Gastrocnemius medialis (tissue), 4 donors: ENCODE data around the gene GREB1L. TPM values are rescaled to one million over a fixed set of nuclear protein-coding genes. Genes with fewer than 3 reads are reported as not detected.
A peak's percentile ranks its signal among the peaks of the same experiment; 100 is the strongest.

Experiments used
- ATAC-seq, 2 donors: fragments of 150-250 bp; one replicate each; pipeline ENCODE4 v1.9.1; 2016
- DNase-seq, 2 donors: peaks; one replicate each; pipeline ENCODE4 v3.0.0-alpha.2; 2019
- H3K27ac ChIP-seq, 4 donors: fragments of 200-600 bp; sonication (generic); 1 replicate in 1 of 4; 2 replicates in 3 of 4; pipeline ENCODE4 v1.5.1; 2016 to 2018; ENCODE audit warnings: mild to moderate bottlenecking in 2 of 4, moderate library complexity in 1 of 4
- H3K27me3 ChIP-seq, 3 donors: fragments of 200-600 bp; sonication (generic) in 2 of 3; 1 replicate in 1 of 3; 2 replicates in 2 of 3; pipeline versions ENCODE4 v1.5.1 to v1.6.0; 2016 to 2019; ENCODE audit warnings: mild to moderate bottlenecking in 1 of 3, moderate library complexity in 1 of 3
- H3K36me3 ChIP-seq, 2 donors: fragments of 200-600 bp; sonication (generic) in 1 of 2; one replicate each; pipeline ENCODE4 v1.5.1; 2017 to 2018
- H3K4me1 ChIP-seq, 2 donors: fragments of 200-600 bp; sonication (generic) in 1 of 2; one replicate each; pipeline ENCODE4 v1.5.1; 2016 to 2017; ENCODE audit warnings: mild to moderate bottlenecking in 2 of 2
- H3K4me3 ChIP-seq, 4 donors: fragments of 200-600 bp; sonication (generic) in 3 of 4; 1 replicate in 1 of 4; 2 replicates in 3 of 4; pipeline ENCODE4 v1.5.1; 2016 to 2019; ENCODE audit warnings: mild to moderate bottlenecking in 2 of 4
- H3K9me3 ChIP-seq, 3 donors: fragments of 200-600 bp; sonication (generic) in 2 of 3; 1 replicate in 1 of 3; 2 replicates in 2 of 3; pipeline ENCODE4 v1.5.1; 2016 to 2019
- CTCF ChIP-seq, 5 experiments: fragments of 450-650 bp in 3 of 5; fragments of 200-600 bp in 2 of 5; sonication (generic) in 2 of 5; IDR thresholded peaks in 4 of 5; conservative IDR thresholded peaks in 1 of 5; 1 replicate in 4 of 5; 2 replicates in 1 of 5; pipeline ENCODE4 v1.5.1; 2016 to 2019; ENCODE audit warnings: antibody characterized with exemption in 5 of 5, mild to moderate bottlenecking in 3 of 5, moderate library complexity in 3 of 5
- POLR2A ChIP-seq, 2 donors: fragments of 450-650 bp; IDR thresholded peaks; one replicate each; pipeline ENCODE4 v1.6.1; 2017; ENCODE audit warnings: antibody characterized with exemption in 2 of 2, mild to moderate bottlenecking in 2 of 2, moderate library complexity in 2 of 2
- in situ Hi-C, 4 donors: fragments of 200-750 bp; cut with MboI; loops; one replicate each; pipeline versions ENCODE4 v1.15.0 to v1.8.0; 2017; ENCODE audit warnings: low sequenced_read_pairs in 4 of 4
- intact Hi-C: fragments of 100-400 bp; cut with DNase I; formaldehyde crosslinking; loops from one replicate; pipeline ENCODE4 v1.15.1; 2023; ENCODE audit warnings: low total_unique reads
- total RNA-seq, 4 donors: library from RNA; depleted of rRNA; stranded (reverse); fragments of >200 nt; gene quantifications; one replicate each; pipeline versions ENCODE4 v1.1.0 to v1.2.3, GENCODE V29; 2016

The GREB1L gene
- total RNA-seq, 4 donors from 2014 or later = 4.4 to 14.4 (median 7.4) TPM

GRCh38 chr18:21327101-21327500 is 85.1 kb downstream of the GREB1L start:
- H3K27ac ChIP-seq = no peak overlapping the region
- ATAC-seq = no peak

GRCh38 chr18:21330122-21330701 is 88.2 kb downstream of the GREB1L start:
- in situ Hi-C loops (no loop called here), intact Hi-C loops (no loop called here)
- H3K27me3 ChIP-seq = no peaks in the 10 kb centered on the region
- TF ChIP-seq CTCF (IDR thresholded peaks at IDR 0.05 in 4 of 5, conservative IDR thresholded peaks at IDR 0.05 in 1 of 5) = no peak
- TF ChIP-seq POLR2A (IDR thresholded peaks at IDR 0.05) = no peak
- H3K4me1 ChIP-seq = peaks cover 0 to 2% of the 10 kb centered on the region in 2 donors
- H3K36me3 ChIP-seq = no peaks in the 10 kb centered on the region
- ATAC-seq (peak; percentile 78 to 85), DNase-seq (peak; percentile 9 to 66)
- peak overlapping the region in 1 of 4 donors; percentile 3 for H3K27ac ChIP-seq
- H3K9me3 ChIP-seq = no peaks in the 10 kb centered on the region
- no peak overlapping the region for H3K4me3 ChIP-seq

More at GRCh38 chr18:21327101-21327500, 85.1 kb downstream of the GREB1L start:
- intact Hi-C loops = no loop called here
- Histone ChIP-seq H3K4me1 (peaks cover 0 to 2% of the 10 kb centered on the region in 2 donors), H3K27me3 (no peaks in the 10 kb centered on the region), H3K36me3 (no peaks in the 10 kb centered on the region), H3K4me3 (no peak overlapping the region), H3K9me3 (no peaks in the 10 kb centered on the region)
- TF ChIP-seq CTCF (IDR thresholded peaks at IDR 0.05 in 4 of 5, conservative IDR thresholded peaks at IDR 0.05 in 1 of 5) (no peak), POLR2A (IDR thresholded peaks at IDR 0.05) (no peak)
- no peak for DNase-seq
- in situ Hi-C loops = no loop called here

- no peak for DNase-seq
- H3K36me3 ChIP-seq = no peaks in the 10 kb centered on the region
- no peak overlapping the region for H3K4me3 ChIP-seq
- peaks cover 0 to 2% of the 10 kb centered on the region in 2 donors for H3K4me1 ChIP-seq
- no peaks in the 10 kb centered on the region for H3K9me3 ChIP-seq
- H3K27ac ChIP-seq = no peak overlapping the region
- intact Hi-C loops (no loop called here), in situ Hi-C loops (no loop called here)
- ATAC-seq = no peak
- H3K27me3 ChIP-seq = no peaks in the 10 kb centered on the region
- no peak for TF ChIP-seq CTCF (IDR thresholded peaks at IDR 0.05 in 4 of 5, conservative IDR thresholded peaks at IDR 0.05 in 1 of 5)
- no peak for TF ChIP-seq POLR2A (IDR thresholded peaks at IDR 0.05)
Observed at GRCh38 chr18:21331065-21331464, 89.0 kb downstream of the GREB1L start.

GRCh38 chr18:21335927-21336488 is 94.0 kb downstream of the GREB1L start:
- no peaks in the 10 kb centered on the region for H3K36me3 ChIP-seq
- no peaks in the 10 kb centered on the region for H3K4me1 ChIP-seq
- ATAC-seq = no peak
- no peaks in the 10 kb centered on the region for H3K27me3 ChIP-seq
- in situ Hi-C loops = no loop called here
- TF ChIP-seq POLR2A (IDR thresholded peaks at IDR 0.05) (no peak), CTCF (IDR thresholded peaks at IDR 0.05 in 4 of 5, conservative IDR thresholded peaks at IDR 0.05 in 1 of 5) (no peak)
- H3K9me3 ChIP-seq = no peaks in the 10 kb centered on the region
- no peak overlapping the region for H3K4me3 ChIP-seq
- intact Hi-C loops = no loop called here
- H3K27ac ChIP-seq = no peak overlapping the region
- no peak for DNase-seq
